Activated T-cell treated with anti-CD3 and anti-CD28 coated beads, Interleukin-2, amount 50 U/mL, for 48 hours (primary cell): ENCODE measurements around the gene GSE1.

Source experiments
- DNase-seq, 2 experiments: peaks; one replicate each; pipeline ENCODE4 v3.0.0-alpha.2; 2020

GSE1 gene

GRCh38 chr16:85612801-85613603, at the start of gene GSE1:
TSS of gene GSE1 (plus strand) at chr16:85613322. CDS start at chr16:85613392, 70 bp downstream.
- DNase-seq: peak; percentile 75 to 82

DNA sequence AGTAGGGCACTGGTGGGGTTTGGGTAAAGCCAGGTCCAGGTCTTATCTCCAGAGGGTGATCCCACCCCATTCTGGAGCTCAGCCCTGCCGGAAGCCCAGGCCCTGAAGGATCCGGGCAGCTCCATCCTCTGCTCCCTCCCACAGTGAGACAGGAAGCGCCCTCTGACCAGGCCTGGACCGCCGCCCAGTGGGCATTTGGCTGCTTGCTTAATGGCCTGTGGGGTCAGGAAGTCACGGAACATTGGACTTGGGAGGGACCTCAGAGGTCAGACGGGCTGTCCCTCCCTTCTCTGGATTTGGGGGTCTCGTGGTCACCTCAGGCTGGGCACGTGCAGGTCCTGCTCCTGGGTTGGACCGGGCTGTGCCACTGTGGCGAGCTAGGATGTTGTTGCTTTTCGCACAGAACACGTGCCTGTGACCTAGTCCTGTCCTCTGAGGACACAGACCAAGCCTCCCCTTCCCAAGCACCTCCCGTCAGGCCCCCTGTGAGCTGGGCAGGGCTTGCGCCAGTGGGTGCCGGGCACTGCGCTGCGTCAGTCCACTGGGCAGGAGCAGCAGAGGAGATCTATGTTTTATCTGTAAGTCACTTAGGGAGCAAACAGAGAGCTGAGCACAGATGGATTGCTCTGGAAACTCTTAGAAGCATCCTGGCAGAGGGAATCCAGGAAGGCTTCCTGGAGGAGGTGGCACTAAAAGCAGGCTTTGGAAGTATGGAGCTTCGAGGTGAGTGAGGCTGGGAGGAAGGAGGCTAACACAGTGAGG, 49.4 kb upstream of the GSE1 start:
- no peak for DNase-seq

- peak; percentile 77 to 81 for DNase-seq
Observed at GRCh38 chr16:85564277-85565051, 48.7 kb upstream of the GSE1 start.

- no peak for DNase-seq
Observed at GRCh38 chr16:85565340-85565739, 47.8 kb upstream of the GSE1 start.

DNA sequence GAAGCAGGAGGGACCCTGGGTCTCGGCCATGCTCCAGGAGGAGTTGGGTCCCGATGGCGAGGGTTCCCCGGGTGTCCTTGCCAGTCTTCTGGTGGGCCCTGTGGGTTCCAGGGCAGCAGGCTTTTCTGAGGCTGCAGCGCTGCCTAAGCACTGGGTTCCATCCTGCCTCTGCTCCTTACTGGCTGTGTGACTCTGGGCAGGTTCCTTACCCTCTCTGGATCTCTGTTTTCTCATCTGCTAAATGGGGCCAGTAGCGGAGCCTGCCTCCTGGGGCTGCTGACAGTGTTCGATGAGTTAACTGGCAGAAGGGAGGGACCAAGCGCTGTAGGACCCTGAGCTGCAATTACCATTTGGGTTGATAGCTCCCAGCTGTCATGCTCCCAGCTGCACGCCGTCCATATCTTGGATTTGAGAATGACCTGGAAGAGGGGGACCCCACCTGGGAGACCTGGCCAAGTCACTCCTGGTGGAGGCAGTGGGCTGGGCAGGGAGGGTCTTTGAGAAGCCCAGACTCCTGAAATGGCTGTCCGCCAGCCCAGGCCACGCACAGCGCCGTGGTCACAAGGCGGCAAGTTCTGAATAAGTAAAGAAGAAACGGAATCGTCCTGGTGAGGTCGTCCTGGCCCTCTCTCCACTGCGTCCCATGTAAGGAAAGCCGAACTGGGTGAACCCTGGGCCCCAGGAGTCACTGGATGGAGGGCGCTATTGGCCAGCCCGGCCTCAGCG, 47.2 kb upstream of the GSE1 start:
- no peak for DNase-seq

DNA sequence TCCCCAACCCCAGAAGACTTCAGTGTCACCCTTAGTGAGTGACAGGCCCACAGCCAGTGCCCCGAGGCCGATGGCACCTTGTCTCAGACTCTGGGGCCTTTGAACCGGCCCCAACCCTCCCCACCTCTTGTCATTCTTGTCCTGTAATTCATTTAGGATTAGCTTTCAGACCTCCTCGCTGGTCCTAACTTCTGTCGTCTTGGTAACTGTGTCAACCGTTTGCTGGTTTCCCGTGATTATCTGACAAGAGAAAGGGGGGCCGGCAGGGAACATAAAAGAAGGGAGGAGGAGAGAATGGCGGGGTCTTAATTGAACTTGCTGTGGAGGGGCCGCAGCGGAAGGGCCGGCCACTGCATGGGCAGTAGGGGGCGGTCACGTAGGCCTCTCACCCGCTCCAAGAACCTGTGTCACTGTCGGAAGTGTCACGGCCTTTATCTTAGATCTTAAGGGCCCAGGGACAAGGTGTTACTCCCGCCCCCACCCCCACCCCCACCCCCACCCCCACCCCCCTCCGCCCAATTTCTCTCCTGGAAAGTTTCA, 46.5 kb upstream of the GSE1 start:
- no peak for DNase-seq

DNA sequence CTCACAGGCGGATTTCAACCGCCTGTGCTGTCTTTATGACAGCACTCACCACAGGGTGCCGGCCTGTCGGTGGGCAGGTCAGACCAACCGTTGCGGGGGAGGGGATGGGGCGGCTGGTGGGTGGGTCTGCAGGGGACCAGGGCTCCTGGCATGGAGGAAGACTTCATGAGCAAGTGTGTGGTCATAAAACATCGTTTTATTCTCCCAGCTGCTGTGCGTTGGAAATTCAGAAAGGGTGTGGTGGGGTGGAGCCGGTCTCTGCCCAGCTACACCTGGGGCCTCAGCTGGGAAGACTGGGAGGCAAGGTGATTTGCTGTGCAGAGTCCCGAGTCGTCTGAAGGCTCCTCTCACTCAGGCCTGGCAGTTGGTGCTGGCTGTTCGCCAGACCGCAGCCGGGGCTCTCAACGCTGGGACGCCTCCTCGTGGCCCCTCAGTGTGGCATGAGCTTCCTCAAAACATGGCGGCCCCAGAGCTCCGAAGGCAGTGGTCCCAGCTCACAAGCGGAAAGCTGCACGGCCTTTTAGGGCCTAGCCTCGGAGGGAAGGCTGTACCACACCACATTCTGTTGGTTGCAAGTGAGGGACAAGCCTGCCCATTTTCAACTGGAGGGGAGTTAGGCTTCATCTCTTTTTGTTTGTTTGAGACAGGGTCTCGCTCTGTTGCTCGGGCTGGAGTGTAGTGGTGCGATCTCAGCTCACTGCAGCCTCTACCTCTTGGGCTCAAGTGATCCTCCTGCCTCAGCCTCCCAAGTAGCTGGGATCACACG, 45.8 kb upstream of the GSE1 start:
- no peak for DNase-seq

- DNase-seq: no peak
Observed at GRCh38 chr16:85567935-85568334, 45.2 kb upstream of the GSE1 start.

GRCh38 chr16:85568519-85568918, 44.6 kb upstream of the GSE1 start:
- no peak for DNase-seq

GRCh38 chr16:85569039-85569614, 44.0 kb upstream of the GSE1 start:
- no peak for DNase-seq

DNA sequence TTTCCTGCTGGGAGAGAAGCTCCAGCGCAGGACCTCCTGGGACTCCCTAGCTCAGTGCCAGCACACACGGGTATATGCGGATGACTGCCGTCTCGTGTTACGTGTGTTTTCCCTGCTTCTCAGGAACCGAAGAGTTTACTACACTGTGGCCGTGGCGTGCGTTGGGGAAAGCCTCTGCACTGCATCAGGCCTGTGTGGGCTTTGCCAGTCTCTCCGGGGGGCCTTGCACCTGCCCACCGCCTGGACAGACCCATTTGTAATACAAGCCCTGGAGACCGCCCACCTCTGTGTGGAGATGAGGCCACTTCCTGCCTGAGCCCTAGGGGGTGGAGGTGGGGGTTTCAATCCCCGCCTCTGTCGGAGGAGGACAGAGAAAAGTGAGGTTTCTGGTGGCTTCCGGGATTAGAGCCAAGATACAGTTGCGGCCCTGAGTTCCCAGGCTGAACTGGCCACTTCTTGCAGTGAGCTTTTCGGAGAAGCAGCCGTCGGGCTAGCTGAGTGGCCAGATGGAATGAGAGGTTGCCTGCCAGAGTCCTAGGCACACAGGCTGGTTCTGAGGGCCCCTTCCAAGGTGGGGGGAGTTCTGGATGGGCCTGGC, 43.4 kb upstream of the GSE1 start:
- peak; percentile 62 to 67 for DNase-seq

GRCh38 chr16:85570213-85570734, 42.8 kb upstream of the GSE1 start:
- peak; percentile 55 to 62 for DNase-seq

GRCh38 chr16:85570735-85571562, 42.2 kb upstream of the GSE1 start:
- DNase-seq: peak in 1 of 2 experiments; percentile 48

GRCh38 chr16:85571563-85571812, 41.6 kb upstream of the GSE1 start:
- no peak for DNase-seq

DNA sequence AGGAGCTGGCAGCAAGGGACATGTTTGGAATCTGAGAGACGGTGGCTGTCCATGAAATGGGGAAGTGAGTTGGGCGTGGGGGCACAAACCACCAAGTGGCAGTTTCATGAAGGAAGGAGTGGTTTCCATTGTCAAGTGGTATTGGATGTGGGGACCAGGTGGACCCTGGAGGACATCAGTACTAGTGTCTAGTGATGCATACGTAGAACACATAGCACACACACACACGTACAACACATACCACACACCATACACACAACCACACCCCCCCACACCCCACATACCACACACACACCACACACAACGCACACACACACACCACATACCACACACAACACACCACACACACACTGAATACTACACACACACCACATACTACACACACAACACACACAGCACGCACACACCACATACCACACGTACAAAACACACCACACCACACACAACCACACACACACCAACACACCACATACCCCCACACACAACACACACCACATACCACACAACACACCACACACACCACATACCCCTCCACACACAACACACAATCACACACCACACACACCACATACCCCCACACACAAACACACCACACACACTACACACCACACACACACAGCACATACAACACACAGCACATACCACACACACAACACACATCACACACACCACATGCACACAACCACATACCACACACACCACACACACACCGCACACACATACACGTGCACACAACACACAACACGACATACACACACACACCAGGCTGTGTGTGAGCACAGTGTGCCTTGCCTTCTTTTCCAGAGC, 41.1 kb upstream of the GSE1 start:
- no peak for DNase-seq

DNA sequence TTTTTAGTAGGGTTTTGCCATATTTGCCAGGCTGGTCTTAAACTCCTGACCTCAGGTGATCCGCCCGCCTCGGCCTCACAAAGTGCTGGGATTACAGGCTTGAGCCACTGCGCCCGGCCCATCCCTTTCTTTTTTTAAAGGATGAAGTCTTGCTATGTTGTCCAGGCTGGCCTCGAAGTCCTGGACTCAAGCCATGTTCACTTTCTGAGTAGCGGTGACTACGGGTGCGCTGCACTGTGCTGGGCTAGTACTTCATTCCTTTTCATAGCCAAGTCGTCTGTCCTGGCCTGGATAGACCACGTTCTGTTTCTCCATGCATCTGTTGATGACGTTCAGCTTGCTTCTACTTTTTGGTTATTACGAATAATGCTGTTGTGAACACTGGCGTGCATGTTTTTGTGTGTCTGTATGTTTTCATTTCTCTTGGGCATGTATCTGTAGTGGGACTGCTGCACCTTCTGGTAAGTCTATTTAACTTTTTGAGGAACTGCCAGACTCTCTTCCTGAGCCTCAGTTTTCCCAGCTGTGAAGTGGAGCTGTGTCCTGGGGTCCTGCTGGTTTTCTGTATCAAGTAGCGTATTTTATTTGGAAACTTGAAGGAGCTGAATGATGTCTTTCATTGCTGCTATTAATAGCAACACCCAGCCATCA, 40.0 kb upstream of the GSE1 start:
- DNase-seq: no peak

DNA sequence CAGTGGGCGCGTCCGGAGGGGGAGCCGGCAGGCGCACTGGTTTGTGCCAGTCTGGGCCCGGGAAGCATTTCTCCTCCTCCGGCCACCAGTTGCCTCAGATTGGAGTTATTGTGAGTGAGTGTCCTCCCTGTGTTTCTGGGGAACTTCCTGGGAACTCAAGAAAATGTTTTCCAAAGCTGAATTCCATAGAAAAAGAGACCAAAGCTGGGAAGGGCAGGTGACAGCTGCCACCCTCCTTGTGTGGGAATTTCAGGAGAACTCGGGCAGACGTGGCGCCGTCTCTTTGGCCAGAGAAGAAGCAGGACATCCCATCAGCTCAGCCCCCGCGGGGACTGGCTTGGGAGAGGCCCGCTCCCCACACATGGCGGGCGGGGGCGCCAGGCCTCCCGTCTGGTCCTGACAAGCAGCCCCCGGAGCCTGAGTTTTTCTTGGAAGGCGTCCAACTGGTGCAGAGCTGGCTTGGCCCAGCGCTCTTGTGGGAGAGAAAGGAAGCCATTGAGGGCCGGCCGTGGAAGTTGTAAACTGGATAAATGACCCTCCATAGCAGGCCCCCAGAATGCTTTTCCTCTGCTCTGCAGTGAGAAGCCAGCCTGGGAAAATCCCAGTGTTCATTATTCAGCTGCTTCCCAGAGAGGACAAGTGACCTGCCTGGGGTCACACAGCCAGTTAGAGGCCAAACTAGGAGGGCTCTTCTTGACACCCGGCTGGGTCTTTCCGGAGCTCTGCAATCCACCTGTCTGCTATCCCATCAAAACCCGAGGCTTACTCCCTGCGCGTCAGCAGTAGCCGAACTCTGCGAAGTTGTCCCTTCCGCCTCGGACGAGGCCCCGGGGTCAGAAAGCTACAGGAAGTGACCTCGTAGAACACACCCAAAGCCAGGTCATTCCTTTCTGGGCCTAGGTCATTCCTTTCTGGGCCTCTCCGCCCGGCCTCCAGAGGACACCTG, 39.2 kb upstream of the GSE1 start:
- no peak for DNase-seq
